BJ (cell line): ENCODE data around the gene CCDC17. TPM values are rescaled to one million over a fixed set of nuclear protein-coding genes. Genes with fewer than 3 reads are reported as not detected.

ENCODE experiments used
- CTCF ChIA-PET: fragments of 350-600 bp; formaldehyde crosslinking; extraction: SDS; loops from one replicate; lab custom pipeline; 2021; ENCODE audit warnings: antibody characterized with exemption, inconsistent platforms; lab: Yijun Ruan, JAX
- POLR2A ChIA-PET: fragments of 300-600 bp; sonication (Branson Sonifier 250); formaldehyde crosslinking; extraction: SDS; loops from one replicate; lab custom pipeline; 2021; ENCODE audit warnings: antibody characterized with exemption; lab: Charles Lee
- DNase-seq: peaks from one replicate; pipeline ENCODE4 v3.0.0-alpha.2; 2011; ENCODE audit warnings: low read depth
- H3K27me3 ChIP-seq: 2 replicates; pipeline ENCODE4 v1.6.0; 2011; ENCODE audit warnings: low read length; ENCODE audit not compliant: control insufficient read depth, insufficient read depth
- H3K36me3 ChIP-seq: 2 replicates; pipeline ENCODE4 v1.5.1; 2011; ENCODE audit warnings: low read length; ENCODE audit not compliant: control insufficient read depth, insufficient read depth
- H3K4me3 ChIP-seq: 2 replicates; pipeline ENCODE4 v1.5.1; 2011; ENCODE audit warnings: low read depth, mild to moderate bottlenecking, control low read depth, low read length
- CTCF ChIP-seq: IDR thresholded peaks from 2 replicates; pipeline ENCODE4 v1.5.1; 2011; ENCODE audit warnings: low read depth, mild to moderate bottlenecking, control low read depth, inconsistent platforms, low read length, moderate library complexity; ENCODE audit not compliant: insufficient read depth
- polyA plus RNA-seq: library from polyadenylated mRNA; depleted of rRNA; stranded (reverse); fragments of >200 nt; gene quantifications from 2 replicates; pipeline ENCODE4 v1.2.3, GENCODE V29; 2011

Gene CCDC17
- polyA plus RNA-seq, 1 experiment: 0.29 TPM

- no peak for TF ChIP-seq CTCF
- Histone ChIP-seq H3K36me3 (peaks cover 17% of the 10 kb centered on the region), H3K4me3 (no peak overlapping the region), H3K27me3 (no peaks in the 10 kb centered on the region)
- no peak for DNase-seq
- ChIA-PET POLR2A (no interaction called here), CTCF (interaction anchor here (0.6 to 1.6 kb wide), 3 partner anchors 15 to 915 kb away, joined by 3 read pairs; no protein-coding TSS in a partner anchor)
Observed at GRCh38 chr1:45629035-45629434, 5.2 kb upstream of the CCDC17 start.

DNA sequence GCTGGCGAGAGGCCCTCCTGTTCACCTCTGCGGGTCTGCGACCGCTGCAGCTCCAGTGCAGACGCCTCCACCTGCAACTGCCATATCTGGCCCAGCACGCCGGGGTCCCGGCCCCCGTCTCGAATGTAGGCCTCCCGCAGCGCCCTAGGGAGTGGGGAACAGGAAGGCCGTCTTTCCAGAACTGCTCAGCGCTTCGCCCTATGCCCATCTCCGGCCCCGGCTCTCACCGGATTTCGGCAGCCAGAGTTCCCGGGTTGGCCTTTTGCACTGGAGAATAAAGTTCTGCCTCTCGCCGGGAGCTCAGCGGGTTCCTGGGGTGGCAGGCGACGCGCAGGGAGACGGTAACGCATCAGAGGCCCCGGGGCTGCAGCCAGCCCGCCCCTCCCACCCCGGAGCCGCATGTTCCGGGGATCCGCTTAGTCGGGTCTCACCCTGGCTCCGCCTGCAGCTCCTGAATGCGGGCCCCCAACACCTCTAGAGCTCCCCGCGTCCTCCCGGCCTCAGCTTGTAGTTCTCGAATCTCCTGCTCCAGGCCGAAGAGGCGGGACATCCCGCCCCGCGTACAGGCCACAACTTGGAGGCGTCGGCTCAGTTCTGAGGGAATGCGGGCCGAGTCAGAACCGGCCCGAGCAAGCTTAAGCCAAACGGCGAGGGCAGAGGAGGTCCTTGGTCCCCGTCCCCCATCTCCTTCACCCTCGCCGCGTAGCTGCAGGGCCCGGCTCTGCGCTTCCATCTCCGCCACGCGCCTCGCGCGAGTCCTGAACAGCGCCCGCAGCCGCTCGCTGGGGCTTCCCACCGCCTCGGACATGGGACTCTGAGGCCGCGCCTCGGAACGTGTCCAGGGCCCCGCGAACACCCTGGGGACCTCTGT lies 1.1 kb downstream of the CCDC17 start:
- H3K27me3 ChIP-seq: no peaks in the 10 kb centered on the region
- ChIA-PET POLR2A (no interaction called here), CTCF (interaction anchor here (1.4 kb wide), 1 partner anchor 14 kb away, joined by 3 read pairs; no protein-coding TSS in a partner anchor)
- no peak for DNase-seq
- H3K36me3 ChIP-seq: peaks cover 7% of the 10 kb centered on the region
- H3K4me3 ChIP-seq: no peak overlapping the region
- TF ChIP-seq CTCF: no peak

DNA sequence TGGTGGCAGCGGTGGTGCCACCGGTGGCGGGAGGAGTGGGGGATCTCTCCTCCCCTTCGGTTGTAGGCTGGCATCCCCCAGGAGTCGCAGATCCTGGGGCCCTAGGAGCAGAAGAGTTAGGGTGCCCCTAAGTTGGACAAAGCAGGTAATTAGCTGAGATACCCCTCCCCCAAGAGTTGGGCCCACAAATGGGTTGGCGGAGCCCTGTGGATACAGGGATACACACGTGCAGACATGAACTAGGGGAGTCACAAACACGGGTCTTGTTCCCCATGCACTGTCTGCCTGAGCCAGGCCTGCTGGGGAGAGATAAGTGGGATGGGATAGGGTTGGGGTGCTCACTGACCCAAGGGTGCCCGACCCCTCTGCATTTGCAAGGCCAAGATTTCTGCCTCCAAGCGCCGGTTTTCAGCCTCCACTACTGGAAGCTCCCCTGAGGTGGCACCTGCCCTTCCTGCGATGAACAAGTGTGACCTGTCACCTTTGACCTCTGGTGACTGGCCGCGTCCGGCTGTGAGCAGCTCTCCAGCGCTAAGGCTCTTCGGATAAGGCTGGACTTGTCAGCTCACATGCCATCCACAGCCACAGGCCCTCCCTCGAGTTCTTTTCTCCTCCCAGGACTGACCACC lies 1.8 kb downstream of the CCDC17 start:
- Histone ChIP-seq H3K36me3 (peaks cover 10% of the 10 kb centered on the region), H3K4me3 (no peak overlapping the region), H3K27me3 (no peaks in the 10 kb centered on the region)
- DNase-seq: no peak
- no peak for TF ChIP-seq CTCF
- ChIA-PET POLR2A (no interaction called here), CTCF (interaction anchor here (1.4 kb wide), 1 partner anchor 13 kb away, joined by 3 read pairs; no protein-coding TSS in a partner anchor)

GRCh38 chr1:45621501-45621836 lies 2.4 kb downstream of the CCDC17 start:
- ChIA-PET CTCF (interaction anchor here (1.4 kb wide), 1 partner anchor 13 kb away, joined by 3 read pairs; no protein-coding TSS in a partner anchor), POLR2A (no interaction called here)
- no peaks in the 10 kb centered on the region for H3K27me3 ChIP-seq
- H3K36me3 ChIP-seq: peaks cover 10% of the 10 kb centered on the region
- no peak overlapping the region for H3K4me3 ChIP-seq
- no peak for TF ChIP-seq CTCF
- no peak for DNase-seq
